Gastrocnemius medialis (tissue), 4 donors: Measurements from ENCODE around the gene ADARB2. TPM values are rescaled to one million over a fixed set of nuclear protein-coding genes. Genes with fewer than 3 reads are reported as not detected.
"Not testable (repeated sequence)": the region's sequence is repeated elsewhere in the genome, so short reads cannot be mapped to it uniquely, and the experiment has no call there.

Experiments used
- ATAC-seq, 2 donors: fragments of 150-250 bp; one replicate each; pipeline ENCODE4 v1.9.1; 2016
- DNase-seq, 2 donors: peaks; one replicate each; pipeline ENCODE4 v3.0.0-alpha.2; 2019
- H3K27ac ChIP-seq, 4 donors: fragments of 200-600 bp; sonication (generic); 1 replicate in 1 of 4; 2 replicates in 3 of 4; pipeline ENCODE4 v1.5.1; 2016 to 2018; ENCODE audit warnings: mild to moderate bottlenecking in 2 of 4, moderate library complexity in 1 of 4
- H3K27me3 ChIP-seq, 3 donors: fragments of 200-600 bp; sonication (generic) in 2 of 3; 1 replicate in 1 of 3; 2 replicates in 2 of 3; pipeline versions ENCODE4 v1.5.1 to v1.6.0; 2016 to 2019; ENCODE audit warnings: mild to moderate bottlenecking in 1 of 3, moderate library complexity in 1 of 3
- H3K36me3 ChIP-seq, 2 donors: fragments of 200-600 bp; sonication (generic) in 1 of 2; one replicate each; pipeline ENCODE4 v1.5.1; 2017 to 2018
- H3K4me1 ChIP-seq, 2 donors: fragments of 200-600 bp; sonication (generic) in 1 of 2; one replicate each; pipeline ENCODE4 v1.5.1; 2016 to 2017; ENCODE audit warnings: mild to moderate bottlenecking in 2 of 2
- H3K4me3 ChIP-seq, 4 donors: fragments of 200-600 bp; sonication (generic) in 3 of 4; 1 replicate in 1 of 4; 2 replicates in 3 of 4; pipeline ENCODE4 v1.5.1; 2016 to 2019; ENCODE audit warnings: mild to moderate bottlenecking in 2 of 4
- H3K9me3 ChIP-seq, 3 donors: fragments of 200-600 bp; sonication (generic) in 2 of 3; 1 replicate in 1 of 3; 2 replicates in 2 of 3; pipeline ENCODE4 v1.5.1; 2016 to 2019
- CTCF ChIP-seq, 5 experiments: fragments of 450-650 bp in 3 of 5; fragments of 200-600 bp in 2 of 5; sonication (generic) in 2 of 5; IDR thresholded peaks in 4 of 5; conservative IDR thresholded peaks in 1 of 5; 1 replicate in 4 of 5; 2 replicates in 1 of 5; pipeline ENCODE4 v1.5.1; 2016 to 2019; ENCODE audit warnings: antibody characterized with exemption in 5 of 5, mild to moderate bottlenecking in 3 of 5, moderate library complexity in 3 of 5
- POLR2A ChIP-seq, 2 donors: fragments of 450-650 bp; IDR thresholded peaks; one replicate each; pipeline ENCODE4 v1.6.1; 2017; ENCODE audit warnings: antibody characterized with exemption in 2 of 2, mild to moderate bottlenecking in 2 of 2, moderate library complexity in 2 of 2
- in situ Hi-C, 4 donors: fragments of 200-750 bp; cut with MboI; loops; one replicate each; pipeline versions ENCODE4 v1.15.0 to v1.8.0; 2017; ENCODE audit warnings: low sequenced_read_pairs in 4 of 4
- intact Hi-C: fragments of 100-400 bp; cut with DNase I; formaldehyde crosslinking; loops from one replicate; pipeline ENCODE4 v1.15.1; 2023; ENCODE audit warnings: low total_unique reads
- total RNA-seq, 4 donors: library from RNA; depleted of rRNA; stranded (reverse); fragments of >200 nt; gene quantifications; one replicate each; pipeline versions ENCODE4 v1.1.0 to v1.2.3, GENCODE V29; 2016

The ADARB2 gene
- total RNA-seq, 4 donors from 2014 or later, result 0.07 to 0.87 (median 0.10) TPM

GRCh38 chr10:1356349-1356748 lies 381.0 kb downstream of the ADARB2 start:
- ATAC-seq (no peak), DNase-seq (no peak)
- Histone ChIP-seq H3K36me3 (no peaks in the 10 kb centered on the region), H3K4me3 (no peak overlapping the region), H3K27ac (no peak overlapping the region), H3K4me1 (no peaks in the 10 kb centered on the region), H3K27me3 (no peaks in the 10 kb centered on the region), H3K9me3 (no peaks in the 10 kb centered on the region)
- no peak for TF ChIP-seq POLR2A (IDR thresholded peaks at IDR 0.05)
- no peak for TF ChIP-seq CTCF (IDR thresholded peaks at IDR 0.05 in 4 of 5, conservative IDR thresholded peaks at IDR 0.05 in 1 of 5)
- in situ Hi-C loops (no loop called here), intact Hi-C loops (no loop called here)

GRCh38 chr10:1354809-1355710 lies 382.3 kb downstream of the ADARB2 start:
- DNase-seq, result no peak
- intact Hi-C loops, result no loop called here
- no peak overlapping the region for H3K27ac ChIP-seq
- H3K4me3 ChIP-seq, result no peak overlapping the region
- H3K4me1 ChIP-seq, result no peaks in the 10 kb centered on the region
- H3K9me3 ChIP-seq, result no peaks in the 10 kb centered on the region
- no peaks in the 10 kb centered on the region for H3K27me3 ChIP-seq
- in situ Hi-C loops, result no loop called here
- ATAC-seq, result no peak
- no peak for TF ChIP-seq CTCF (IDR thresholded peaks at IDR 0.05 in 4 of 5, conservative IDR thresholded peaks at IDR 0.05 in 1 of 5)
- no peak for TF ChIP-seq POLR2A (IDR thresholded peaks at IDR 0.05)
- no peaks in the 10 kb centered on the region for H3K36me3 ChIP-seq

- H3K36me3 ChIP-seq, intact Hi-C loops, H3K27ac ChIP-seq, H3K9me3 ChIP-seq, H3K4me3 ChIP-seq, H3K4me1 ChIP-seq, in situ Hi-C loops, H3K27me3 ChIP-seq, DNase-seq, ATAC-seq: not testable (repeated sequence)
Observed at GRCh38 chr10:1352296-1352695, 385.0 kb downstream of the ADARB2 start.

GRCh38 chr10:1348773-1349050 lies 388.6 kb downstream of the ADARB2 start:
- DNase-seq, result no peak
- no peak for ATAC-seq
- Histone ChIP-seq H3K27ac (no peak overlapping the region), H3K4me3 (no peak overlapping the region), H3K4me1 (no peaks in the 10 kb centered on the region), H3K27me3 (no peaks in the 10 kb centered on the region), H3K36me3 (no peaks in the 10 kb centered on the region), H3K9me3 (no peaks in the 10 kb centered on the region)
- intact Hi-C loops (no loop called here), in situ Hi-C loops (no loop called here)
- TF ChIP-seq POLR2A (IDR thresholded peaks at IDR 0.05) (no peak), CTCF (IDR thresholded peaks at IDR 0.05 in 4 of 5, conservative IDR thresholded peaks at IDR 0.05 in 1 of 5) (no peak)

GRCh38 chr10:1347962-1348772 lies 389.2 kb downstream of the ADARB2 start:
- Histone ChIP-seq H3K27me3 (no peaks in the 10 kb centered on the region), H3K27ac (no peak overlapping the region), H3K9me3 (no peaks in the 10 kb centered on the region), H3K36me3 (no peaks in the 10 kb centered on the region), H3K4me3 (no peak overlapping the region), H3K4me1 (no peaks in the 10 kb centered on the region)
- no peak for DNase-seq
- ATAC-seq, result no peak
- in situ Hi-C loops (no loop called here), intact Hi-C loops (no loop called here)
- TF ChIP-seq POLR2A (IDR thresholded peaks at IDR 0.05), result no peak
- no peak for TF ChIP-seq CTCF (IDR thresholded peaks at IDR 0.05 in 4 of 5, conservative IDR thresholded peaks at IDR 0.05 in 1 of 5)
